NCI-H526 treated with DMSO at 0.1 percent for 48 hours (cell line): ENCODE results near the gene ENTPD1.
"Not testable (repeated sequence)": the region's sequence is repeated elsewhere in the genome, so short reads cannot be mapped to it uniquely, and the experiment has no call there.

ENCODE experiments used
- DNase-seq: peaks from one replicate; lab custom pipeline; 2025; lab: John Stamatoyannopoulos, UW

Gene ENTPD1

DNA sequence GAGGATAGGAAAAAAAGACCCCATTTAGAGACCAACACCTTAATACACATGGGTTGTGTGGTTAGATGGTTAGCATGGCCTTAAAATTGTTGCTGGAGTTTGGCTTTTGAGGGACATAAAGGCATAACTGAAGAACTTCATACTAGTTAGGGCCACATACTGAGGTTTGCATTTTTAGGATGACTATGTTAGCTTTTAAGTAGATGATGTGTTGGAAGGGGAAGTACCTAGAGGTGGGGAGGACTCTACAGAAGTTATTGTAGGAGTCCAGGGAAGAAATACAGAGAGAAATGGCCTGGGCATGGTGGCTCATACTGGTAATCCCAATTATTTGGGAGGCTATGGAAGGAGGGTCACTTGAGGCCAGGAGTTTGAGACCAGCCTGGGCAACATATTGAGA lies 40.5 kb downstream of the ENTPD1 start:
- DNase-seq = no peak

DNA sequence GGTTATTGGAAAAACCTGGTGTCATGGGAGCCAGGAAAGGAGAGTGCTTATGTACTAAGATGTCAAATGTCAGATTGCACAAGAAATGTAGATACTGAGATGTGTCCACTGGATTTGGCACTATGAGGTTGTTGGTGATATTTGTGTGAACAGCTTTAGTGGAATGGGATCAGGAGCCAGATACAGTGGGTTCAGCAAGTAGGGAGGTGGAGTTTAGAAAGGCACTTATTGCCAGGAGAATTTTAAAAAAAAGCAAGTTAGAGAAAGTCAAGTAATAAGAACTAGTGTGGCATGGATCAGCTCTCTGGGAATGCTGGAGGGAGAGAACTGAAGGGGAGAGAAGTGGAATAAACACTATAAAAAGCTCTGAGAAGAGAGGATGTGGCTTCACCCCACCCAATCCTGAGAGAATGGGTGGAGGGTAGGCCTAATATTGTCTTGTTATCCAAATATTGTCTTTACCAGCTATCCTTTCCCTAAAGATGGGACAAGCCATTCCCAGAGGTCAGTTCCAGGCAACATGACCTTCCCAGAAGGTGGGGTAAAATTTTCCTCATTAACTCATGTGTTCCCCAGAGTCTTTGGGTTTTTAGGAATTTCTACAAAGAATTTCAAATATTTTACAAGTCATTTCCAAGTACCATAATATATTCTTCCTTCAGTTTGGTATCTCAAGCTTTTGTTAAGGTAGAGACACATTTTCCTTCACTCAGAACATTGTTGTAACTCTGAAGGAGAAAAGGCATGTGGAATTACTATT lies 42.3 kb downstream of the ENTPD1 start:
- no peak for DNase-seq

DNA sequence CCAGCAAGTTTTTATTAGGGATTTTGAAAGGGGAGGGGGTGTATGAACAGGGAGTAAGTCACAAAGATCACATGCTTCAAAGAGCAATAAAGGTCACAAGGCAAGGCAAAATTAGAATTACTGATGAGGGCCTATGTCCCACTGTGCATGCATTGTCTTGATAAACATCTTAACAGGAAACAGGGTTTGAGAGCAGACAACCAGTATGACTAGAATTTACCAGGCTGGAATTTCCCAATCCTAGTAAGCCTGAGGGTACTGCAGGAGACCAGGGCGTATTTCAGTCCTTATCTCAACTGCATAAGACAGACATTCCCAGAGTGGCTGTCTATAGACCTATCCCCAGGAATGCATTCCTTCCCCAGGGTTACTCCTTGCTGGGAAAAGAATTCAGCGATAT lies 44.3 kb downstream of the ENTPD1 start:
- not testable (repeated sequence) for DNase-seq

DNA sequence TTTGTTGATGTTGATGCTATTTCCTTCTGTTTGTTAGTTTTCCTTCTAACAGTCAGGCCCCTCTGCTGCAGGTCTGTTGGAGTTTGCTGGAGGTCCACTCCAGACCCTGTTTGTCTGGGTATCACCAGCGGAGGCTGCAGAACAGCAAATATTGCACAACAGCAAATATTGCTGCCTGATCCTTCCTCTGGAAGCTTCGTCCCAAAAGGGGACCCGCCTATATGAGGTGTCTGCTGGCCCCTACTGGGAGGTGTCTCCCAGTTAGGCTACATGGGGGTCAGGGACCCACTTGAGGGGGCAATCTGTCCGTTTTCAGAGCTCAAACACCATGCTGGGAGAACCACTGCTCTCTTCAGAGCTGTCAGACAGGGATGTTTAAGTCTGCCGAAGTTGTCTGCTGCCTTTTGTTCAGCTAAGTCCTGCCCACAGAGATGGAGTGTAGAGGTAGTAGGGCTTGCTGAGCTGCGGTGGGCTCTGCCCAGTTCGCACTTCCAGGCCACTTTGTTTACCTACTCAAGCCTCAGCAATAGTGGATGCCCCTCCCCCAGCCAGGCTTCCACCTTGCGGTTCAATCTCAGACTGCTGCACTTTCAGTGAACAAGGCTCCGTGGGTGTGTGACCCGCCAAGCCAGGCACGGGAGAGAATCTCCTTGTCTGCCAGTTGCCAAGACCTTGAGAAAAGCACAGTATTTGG lies 50.9 kb downstream of the ENTPD1 start:
- DNase-seq = not testable (repeated sequence)

DNA sequence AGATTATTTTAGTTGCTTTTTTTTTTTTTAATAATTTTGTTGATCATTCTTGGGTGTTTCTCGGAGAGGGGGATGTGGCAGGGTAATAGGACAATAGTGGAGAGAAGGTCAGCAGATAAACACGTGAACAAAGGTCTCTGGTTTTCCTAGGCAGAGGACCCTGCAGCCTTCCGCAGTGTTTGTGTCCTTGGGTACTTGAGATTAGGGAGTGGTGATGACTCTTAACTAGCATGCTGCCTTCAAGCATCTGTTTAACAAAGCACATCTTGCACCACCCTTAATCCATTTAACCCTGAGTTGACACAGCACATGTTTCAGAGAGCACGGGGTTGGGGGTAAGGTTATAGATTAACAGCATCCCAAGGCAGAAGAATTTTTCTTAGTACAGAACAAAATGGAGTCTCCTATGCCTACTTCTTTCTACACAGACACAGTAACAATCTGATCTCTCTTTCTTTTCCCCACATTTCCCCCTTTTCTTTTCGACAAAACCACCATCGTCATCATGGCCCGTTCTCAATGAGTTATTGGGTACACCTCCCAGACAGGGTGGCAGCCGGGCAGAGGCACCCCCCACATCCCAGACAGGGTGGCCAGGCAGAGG lies 52.8 kb downstream of the ENTPD1 start:
- not testable (repeated sequence) for DNase-seq

DNA sequence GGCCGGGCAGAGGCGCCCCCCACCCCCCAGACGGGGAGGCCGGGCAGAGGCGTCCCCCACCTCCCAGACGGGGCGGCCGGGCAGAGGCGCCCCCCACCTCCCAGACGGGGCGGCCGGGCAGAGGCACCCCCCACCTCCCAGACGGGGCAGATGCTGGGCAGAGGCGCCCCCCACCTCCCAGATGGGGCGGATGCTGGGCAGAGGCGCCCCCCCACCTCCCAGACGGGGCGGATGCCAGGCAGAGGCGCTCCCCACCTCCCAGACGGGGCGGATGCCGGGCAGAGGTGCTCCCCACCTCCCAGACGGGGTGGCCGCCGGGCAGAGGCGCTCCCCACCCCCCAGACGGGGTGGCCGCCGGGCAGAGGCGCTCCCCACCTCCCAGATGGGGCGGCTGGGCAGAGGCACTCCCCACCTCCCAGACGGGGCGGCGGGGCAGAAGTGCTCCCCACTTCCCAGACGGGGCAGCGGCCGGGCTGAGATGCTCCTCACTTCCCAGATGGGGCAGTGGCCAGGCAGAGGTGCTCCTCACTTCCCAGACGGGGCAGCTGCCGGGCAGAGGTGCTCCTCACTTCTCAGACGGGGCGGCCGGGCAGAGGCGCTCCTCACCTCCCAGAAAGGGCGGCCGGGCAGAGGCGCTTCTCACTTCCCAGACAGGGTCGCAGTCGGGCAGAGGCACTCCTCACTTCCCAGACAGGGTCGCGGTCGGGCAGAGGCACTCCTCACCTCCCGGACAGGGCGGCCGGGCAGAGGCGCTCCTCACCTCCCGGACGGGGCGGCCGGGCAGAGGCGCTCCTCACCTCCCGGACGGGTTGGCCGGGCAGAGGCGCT lies 53.6 kb downstream of the ENTPD1 start:
- DNase-seq = no peak

DNA sequence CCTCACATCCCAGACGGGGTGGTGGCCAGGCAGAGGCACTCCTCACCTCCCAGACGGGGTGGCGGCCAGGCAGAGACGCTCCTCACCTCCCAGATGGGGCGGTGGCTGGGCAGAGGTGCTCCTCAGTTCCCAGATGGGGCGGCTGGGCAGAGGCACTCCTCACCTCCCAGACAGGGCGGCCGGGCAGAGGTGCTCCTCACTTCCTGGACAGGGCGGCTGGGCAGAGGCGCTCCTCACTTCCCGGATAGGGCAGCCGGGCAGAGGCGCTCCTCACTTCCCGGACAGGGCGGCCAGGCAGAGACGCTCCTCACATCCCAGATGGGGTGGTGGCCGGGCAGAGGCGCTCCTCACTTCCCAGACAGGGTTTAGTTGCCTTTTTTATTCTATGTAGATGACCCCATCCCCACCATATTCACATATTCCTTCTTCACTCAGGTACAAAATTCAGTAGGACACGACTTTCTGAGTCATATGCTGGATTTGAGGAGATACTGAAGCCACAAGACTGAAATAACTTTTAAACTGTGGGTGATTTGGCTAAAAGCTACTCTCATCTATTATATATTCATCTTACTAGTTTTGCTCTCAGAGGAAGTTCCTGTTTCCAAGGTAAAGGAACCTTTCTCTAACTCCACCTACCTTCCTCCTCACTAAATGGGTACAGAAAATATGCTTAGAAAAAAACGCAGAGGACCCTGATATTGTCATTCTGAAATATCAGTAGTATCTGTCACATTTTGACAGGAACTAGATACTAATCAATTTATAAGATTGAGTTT lies 54.4 kb downstream of the ENTPD1 start:
- DNase-seq = no peak

DNA sequence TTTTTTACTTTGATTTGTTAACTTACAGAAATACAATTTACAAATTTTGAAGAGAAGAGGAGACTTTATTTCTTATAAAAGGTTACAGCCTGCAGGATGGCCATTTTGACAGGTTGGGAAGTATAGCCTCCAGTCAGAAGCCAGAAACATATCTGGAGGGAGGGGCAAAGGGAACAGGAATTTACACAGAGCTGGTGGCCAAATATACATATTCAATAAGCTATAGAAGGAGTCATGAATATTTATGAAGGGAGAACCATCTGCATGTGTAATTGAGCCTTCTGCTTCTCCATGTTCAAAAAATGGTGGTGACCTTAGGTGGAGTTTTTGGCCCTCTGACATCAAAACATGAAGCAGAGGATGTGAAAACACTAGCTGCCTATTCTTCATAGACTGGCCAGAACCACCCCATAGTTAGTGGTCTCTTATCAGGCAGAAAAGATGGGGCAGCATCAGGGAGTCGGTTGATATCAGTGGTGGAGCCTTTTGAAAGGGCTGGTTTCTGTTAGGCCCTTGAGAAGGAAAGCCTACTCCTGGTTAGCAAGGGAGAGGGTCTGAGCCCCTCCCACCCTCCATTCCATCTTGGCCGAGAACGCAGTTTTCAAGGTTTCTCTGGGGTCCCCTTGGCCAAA lies 57.2 kb downstream of the ENTPD1 start:
- no peak for DNase-seq

DNA sequence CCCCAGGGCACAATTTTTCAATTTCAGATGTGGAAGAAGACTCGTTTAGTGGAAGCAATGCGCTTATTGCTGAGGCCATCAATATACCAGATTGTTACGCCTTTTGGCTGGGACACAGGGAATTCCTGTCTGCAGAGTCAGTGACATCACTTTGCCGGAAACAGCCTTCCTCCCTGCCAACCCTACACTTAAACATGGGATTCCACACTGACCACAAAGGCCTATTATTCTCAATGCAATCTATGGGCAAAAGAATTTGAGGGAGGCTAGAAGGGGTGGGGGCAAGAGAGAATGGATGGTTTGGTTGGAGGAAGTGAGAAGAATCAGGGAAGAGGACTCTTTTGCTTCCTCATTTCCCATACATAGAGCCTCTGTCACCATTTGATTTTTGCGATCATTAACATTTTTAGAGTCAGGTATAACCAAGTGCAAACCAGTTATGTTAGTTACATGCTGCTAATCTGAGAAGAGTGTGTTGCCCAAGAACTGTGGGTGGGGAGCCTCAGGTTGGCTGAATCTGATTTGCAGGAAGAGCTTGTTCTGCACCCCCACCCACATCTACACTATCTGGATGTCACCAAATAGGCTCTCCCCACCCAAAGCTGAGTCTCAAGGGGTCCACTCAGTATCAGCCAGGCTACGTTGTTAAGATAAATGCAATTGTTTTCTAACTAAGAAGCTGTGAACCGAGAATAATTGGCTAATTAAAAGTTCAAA lies 58.2 kb downstream of the ENTPD1 start:
- no peak for DNase-seq

DNA sequence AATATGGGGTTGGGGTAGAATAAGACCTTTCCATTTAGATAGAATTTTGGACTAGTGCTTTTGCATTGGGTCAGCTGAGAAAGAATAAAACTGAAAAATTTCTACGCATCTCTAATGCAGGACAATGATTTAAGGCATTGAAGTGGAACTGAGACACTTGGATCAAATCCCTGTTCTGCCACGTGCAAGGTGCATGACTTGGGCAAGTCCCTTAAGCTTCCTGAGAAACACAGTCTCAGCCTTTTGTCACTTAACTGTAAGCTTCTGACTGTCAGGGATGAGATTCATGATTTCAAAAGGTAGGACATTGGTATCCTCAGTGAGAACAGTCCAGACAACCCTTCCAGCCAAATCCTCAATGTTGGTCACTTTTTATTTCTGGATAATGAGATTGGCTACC lies 59.2 kb downstream of the ENTPD1 start:
- DNase-seq = no peak

DNA sequence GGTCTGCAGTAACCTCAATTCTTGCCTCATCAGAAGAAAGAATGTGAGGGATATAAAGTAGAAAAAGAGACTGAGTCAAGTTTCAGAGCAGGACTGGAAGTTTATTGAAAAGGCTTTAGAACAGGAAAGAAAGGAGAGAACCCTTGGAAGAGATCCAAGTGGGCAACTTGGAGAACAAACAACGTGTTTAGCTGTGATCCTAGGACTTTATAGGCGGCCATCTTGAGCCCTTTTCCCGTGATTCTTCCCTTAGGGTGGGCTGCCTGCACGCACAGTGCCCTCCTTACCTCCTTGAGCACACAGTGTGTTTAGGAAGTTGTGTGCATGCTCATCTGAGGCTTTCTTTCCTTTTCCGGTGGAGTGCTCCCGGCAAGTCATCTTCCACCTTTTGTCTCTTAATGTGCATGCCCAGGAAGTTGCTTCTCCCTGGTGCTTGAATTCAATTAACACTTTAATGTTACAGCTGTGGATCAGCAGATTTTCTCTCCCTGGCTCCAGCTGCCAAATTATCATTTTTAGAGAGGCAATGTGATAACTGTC lies 59.8 kb downstream of the ENTPD1 start:
- no peak for DNase-seq

DNA sequence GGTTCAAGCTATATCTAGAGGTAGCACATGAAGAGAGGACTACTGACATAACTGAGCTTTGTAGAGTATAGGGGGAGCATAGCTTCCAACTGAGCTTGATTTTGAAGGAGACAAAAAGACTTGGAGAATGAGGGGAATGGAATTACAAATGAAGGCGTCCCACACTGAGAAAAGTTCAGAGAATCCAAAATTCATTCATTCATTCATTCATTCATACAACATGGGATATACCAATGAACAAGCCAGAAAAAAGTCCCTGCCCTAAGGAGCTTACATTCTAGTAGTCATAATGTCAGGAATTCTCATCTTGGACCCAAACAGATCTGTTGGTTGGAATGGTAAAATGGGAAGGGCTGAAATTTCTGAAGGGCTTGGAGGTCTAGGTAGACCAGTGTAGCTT lies 62.0 kb downstream of the ENTPD1 start:
- DNase-seq = no peak

DNA sequence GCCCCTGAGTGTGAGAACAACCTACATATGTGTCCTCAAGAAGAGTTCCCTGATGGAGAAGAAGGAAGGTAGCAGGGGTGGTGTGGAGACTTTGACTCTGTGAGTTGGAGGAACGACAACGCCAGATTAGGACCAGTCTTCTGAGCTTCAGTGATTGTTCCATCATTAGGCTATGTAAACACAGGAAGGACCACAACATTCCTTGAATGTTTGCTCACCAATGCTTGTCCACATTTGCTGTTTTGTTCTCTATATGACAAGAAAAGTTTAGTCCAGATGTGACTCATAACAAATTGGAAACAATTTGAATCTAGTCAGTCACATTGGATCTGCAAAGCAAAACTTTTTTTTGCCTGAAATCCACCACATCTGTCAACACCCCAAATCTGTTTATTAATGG lies 62.7 kb downstream of the ENTPD1 start:
- DNase-seq = no peak

DNA sequence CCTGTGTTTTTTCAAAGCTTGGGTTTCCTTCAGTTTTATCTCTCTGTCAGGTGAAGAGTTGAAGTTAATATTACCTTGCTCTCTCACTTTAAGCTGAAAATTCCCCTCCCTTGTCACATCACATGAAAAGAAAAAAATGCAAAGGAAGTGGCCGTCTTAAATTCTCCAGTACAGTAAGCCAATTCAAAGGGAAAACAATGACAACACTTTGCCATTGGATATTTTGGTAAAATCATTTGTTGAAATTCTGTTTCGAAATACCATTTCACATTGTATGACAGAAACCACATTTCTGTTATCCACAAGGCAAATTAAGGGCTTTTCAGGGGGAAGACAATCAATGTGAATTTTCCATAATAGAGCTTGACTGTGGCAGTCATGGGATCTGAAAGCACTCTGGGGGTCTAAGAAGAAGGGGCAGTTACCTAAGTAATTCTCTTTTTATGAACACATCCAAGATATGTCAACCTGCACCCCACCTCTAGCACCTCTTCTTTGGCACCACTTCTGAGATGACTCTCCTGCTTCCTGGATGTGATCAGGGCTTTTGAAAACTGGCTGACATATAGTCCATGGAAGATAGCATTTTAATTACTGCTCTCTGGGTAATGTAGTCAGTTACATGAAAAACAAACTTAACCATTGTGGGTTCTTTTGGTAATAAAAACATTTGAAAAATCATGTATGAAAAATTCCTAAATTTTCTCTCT lies 63.8 kb downstream of the ENTPD1 start:
- no peak for DNase-seq

DNA sequence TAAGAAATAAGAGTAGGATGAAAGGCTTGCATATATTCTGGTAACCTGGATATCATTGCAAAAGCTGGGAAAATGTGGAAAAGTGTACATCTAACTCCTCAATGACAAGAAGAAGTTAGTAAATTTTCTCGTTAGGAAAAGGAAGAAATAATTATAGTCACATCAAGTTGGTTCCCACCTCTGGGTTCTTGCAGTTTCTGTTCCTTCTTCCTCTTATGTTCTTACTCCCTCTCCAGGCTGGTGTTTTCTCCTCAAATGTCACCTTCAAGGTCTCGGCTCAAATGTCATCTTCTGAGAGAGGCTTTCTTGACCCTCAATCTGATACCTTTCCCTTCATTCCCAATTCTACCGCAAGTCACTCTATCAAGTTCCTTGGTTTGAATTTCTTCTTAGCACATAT lies 64.4 kb downstream of the ENTPD1 start:
- DNase-seq = no peak

DNA sequence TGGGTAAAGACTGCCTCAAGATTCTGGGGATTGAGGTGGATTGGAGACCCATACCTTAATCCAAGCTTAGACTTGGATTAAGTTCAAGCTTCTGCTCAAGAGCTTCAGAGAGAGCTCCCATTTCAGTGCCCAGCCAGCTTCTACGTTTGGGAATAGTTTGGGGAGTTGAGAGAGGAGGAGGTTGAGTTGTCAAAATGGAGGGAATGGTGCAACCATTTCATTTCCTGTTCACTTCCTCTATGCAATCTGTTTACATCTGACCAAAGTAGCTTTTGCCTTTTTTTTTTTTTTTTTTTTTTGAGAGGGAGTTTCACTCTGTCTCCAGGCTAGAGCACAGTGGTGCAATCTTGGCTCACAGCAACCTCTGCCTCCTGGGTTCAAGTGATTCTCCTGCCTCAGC lies 65.8 kb downstream of the ENTPD1 start:
- no peak for DNase-seq

DNA sequence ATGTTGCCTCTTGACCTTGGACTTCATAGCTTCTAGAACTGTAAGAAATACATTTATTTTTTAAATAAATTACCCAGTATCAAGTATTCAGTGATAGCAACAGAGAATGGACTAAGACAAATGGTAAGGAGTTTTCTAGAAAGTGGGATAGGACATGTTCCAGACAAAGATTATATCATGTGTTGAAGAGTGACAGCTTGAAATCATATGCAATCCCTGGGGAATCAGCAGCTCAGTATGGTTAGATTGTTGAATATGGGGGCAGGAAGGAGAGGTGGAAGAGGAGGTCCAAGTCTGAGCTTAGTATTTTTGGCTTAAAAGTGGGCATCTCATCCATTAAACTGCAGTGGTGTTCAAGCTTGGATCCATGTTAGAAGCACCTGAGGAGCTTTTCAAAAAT lies 74.1 kb downstream of the ENTPD1 start:
- DNase-seq = no peak

DNA sequence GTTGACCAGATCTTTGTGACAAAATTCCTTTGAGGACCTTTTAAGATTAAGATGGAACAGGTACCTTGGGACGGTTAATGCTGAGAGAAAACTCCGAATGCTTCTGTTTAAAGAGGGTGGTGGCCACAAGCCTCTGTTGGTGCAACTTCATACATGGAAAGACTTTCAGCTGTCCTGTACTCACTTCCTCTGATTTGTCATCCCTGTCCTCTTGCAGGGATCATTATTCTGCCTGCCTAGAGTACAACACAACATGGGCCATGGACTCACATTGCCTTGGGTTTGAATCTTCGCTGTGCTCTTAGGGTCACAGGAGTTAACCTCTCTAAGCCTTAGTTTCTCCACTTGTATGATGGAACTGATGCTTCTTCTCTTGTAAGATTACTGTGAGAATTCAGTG lies 75.1 kb downstream of the ENTPD1 start:
- no peak for DNase-seq

DNA sequence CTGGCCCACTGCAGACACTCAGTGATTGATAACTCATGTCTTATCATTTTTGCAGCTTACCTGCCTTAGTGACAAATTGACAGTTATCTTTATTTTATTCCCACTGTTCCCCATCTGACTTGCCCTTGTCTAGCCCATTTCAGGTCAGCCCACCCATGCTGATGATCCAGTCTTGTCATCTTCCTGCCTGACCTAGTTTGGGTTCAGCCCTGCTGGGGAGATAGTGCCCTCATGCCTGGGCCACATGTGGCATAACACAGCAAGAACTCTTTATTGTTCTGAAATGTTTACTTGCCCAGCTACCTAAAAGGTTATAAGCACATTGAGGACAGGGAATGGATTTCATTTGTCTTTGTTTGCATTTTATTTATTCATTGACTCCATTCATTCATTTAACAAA lies 75.6 kb downstream of the ENTPD1 start:
- DNase-seq = no peak
